ENCODE data around the gene GTF3C2.

The GTF3C2 gene

DNA sequence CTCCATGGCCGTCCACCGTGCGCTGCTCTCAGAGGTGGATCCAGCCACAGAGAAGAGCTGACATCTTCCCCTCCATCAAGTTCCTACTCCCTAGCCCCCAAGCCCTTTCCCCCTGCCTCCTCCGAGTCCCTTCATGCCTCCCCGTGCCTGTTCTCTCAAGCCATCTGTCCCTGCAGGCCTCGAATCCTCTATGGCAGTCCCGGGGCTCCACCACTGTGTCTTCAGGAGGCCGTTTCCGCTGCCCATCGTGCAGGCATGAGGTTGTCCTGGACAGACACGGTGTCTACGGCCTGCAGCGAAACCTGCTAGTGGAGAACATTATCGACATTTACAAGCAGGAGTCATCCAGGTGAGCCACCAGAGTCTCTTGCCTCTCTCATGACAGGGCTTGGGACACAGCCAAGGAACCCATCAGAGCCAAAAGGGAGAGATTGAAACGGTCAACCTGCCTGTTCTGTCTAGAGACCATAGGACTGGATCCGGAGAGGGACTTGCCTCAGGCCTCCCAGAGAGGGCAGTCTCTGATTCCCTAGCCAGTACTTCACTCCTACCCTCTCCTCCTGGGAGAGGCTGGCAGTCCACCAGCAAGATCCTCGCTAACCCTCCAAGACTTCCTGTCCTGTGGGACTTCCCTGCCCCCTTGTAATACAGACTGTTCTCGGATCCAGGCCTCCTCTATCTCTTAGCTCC lies 58.0 kb downstream of the GTF3C2 start:
- Histone ChIP-seq H3K4me1 (ENCODE audit: control insufficient read depth in 5 of 5, insufficient read depth in 5 of 5, low read length in 5 of 5) (peaks cover 0 to 5% (median 4%) of the 10 kb centered on the region in 5 donors), H3K27me3 (ENCODE audit: control insufficient read depth in 5 of 5, insufficient read depth in 4 of 5, low read length in 5 of 5) (peaks cover 0 to 9% (median 5%) of the 10 kb centered on the region in 5 donors), H3K36me3 (ENCODE audit: control insufficient read depth in 5 of 5, insufficient read depth in 5 of 5, low read length in 5 of 5) (no peaks in the 10 kb centered on the region), H3K9ac (ENCODE audit: low read length in 5 of 5) (no peak overlapping the region), H3K27ac (ENCODE audit: low read depth, low read length) (no peak overlapping the region), H3K9me3 (ENCODE audit: control insufficient read depth in 5 of 5, low read length in 5 of 5) (no peaks in the 10 kb centered on the region), H3K4me3 (ENCODE audit: low read depth in 1 of 5, low read length in 5 of 5) (no peak overlapping the region)

DNA sequence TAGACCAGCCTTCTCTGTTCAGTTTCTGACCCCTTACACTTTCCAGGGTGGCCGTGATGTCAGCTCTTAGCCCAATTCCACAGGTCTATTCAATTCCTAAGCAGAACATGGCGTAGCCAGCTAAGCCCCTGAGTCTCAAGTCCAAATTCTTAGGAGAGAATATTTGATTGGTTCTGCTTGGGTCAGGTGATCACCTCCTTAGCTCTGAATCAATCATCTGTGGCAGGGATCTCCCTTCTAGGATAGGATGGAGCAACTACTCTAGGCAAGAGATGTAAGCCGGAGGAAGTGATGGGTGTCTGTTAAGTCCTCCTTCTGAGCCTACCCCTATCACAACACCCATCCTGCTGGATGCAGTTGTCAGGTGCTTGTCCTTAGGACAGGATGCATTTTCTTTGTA lies 59.4 kb downstream of the GTF3C2 start:
- Histone ChIP-seq H3K9me3 (ENCODE audit: control insufficient read depth in 5 of 5, low read length in 5 of 5) (no peaks in the 10 kb centered on the region), H3K9ac (ENCODE audit: low read length in 5 of 5) (no peak overlapping the region), H3K4me1 (ENCODE audit: control insufficient read depth in 5 of 5, insufficient read depth in 5 of 5, low read length in 5 of 5) (peaks cover 0 to 4% (median 0%) of the 10 kb centered on the region in 5 donors), H3K27ac (ENCODE audit: low read depth, low read length) (no peak overlapping the region), H3K36me3 (ENCODE audit: control insufficient read depth in 5 of 5, insufficient read depth in 5 of 5, low read length in 5 of 5) (no peaks in the 10 kb centered on the region), H3K4me3 (ENCODE audit: low read depth in 1 of 5, low read length in 5 of 5) (no peak overlapping the region), H3K27me3 (ENCODE audit: control insufficient read depth in 5 of 5, insufficient read depth in 4 of 5, low read length in 5 of 5) (peaks cover 0 to 9% (median 5%) of the 10 kb centered on the region in 5 donors)

DNA sequence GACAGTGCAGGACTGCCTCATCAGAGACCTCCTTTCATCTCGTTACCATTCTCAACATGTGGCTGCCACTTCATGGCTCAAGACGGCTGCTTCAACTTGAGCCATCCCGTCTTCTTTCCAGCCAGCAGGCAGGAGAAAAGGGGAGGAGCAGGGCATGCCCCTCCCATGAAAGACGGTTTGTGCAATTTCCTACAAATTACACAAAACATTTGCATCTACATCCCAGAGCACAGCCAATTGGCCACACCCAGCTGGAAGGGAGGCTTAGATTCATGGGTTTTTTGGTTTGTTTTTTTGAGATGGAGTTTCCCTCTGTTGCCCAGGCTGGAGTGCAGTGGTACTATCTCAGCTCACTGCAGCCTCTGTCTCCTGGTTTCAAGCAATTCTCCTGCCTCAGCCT lies 60.1 kb downstream of the GTF3C2 start:
- H3K4me1 ChIP-seq (ENCODE audit: control insufficient read depth in 5 of 5, insufficient read depth in 5 of 5, low read length in 5 of 5): peaks cover 0 to 4% (median 0%) of the 10 kb centered on the region in 5 donors
- H3K27ac ChIP-seq (ENCODE audit: low read depth, low read length): no peak overlapping the region
- peaks cover 4 to 14% (median 10%) of the 10 kb centered on the region in 5 donors for H3K27me3 ChIP-seq (ENCODE audit: control insufficient read depth in 5 of 5, insufficient read depth in 4 of 5, low read length in 5 of 5)
- no peak overlapping the region for H3K9ac ChIP-seq (ENCODE audit: low read length in 5 of 5)
- H3K36me3 ChIP-seq (ENCODE audit: control insufficient read depth in 5 of 5, insufficient read depth in 5 of 5, low read length in 5 of 5): no peaks in the 10 kb centered on the region
- no peaks in the 10 kb centered on the region for H3K9me3 ChIP-seq (ENCODE audit: control insufficient read depth in 5 of 5, low read length in 5 of 5)
- no peak overlapping the region for H3K4me3 ChIP-seq (ENCODE audit: low read depth in 1 of 5, low read length in 5 of 5)

DNA sequence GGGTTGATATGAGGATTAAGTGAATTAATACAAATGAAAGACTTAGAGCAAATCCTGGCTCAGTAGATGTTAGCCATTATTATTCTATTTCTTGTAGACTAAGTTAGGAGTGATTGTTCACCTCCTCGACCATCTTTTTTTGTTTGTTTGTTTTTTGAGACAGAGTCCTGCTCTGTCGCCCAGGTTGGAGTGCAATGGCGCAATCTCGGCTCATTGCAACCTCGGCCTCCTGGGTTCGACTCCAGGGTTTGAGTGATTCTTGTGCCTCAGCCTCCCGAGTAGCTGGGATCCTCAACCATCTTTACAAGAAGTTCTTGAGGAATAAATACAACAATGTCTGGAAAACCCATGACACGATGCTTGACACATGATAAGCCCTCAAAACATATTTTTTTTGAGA lies 61.6 kb downstream of the GTF3C2 start:
- Histone ChIP-seq H3K4me3 (ENCODE audit: low read depth in 1 of 5, low read length in 5 of 5) (no peak overlapping the region), H3K4me1 (ENCODE audit: control insufficient read depth in 5 of 5, insufficient read depth in 5 of 5, low read length in 5 of 5) (peaks cover 0 to 4% (median 0%) of the 10 kb centered on the region in 5 donors), H3K27me3 (ENCODE audit: control insufficient read depth in 5 of 5, insufficient read depth in 4 of 5, low read length in 5 of 5) (peaks cover 7 to 14% (median 11%) of the 10 kb centered on the region in 5 donors), H3K9ac (ENCODE audit: low read length in 5 of 5) (no peak overlapping the region), H3K27ac (ENCODE audit: low read depth, low read length) (no peak overlapping the region), H3K36me3 (ENCODE audit: control insufficient read depth in 5 of 5, insufficient read depth in 5 of 5, low read length in 5 of 5) (no peaks in the 10 kb centered on the region), H3K9me3 (ENCODE audit: control insufficient read depth in 5 of 5, low read length in 5 of 5) (no peaks in the 10 kb centered on the region)

DNA sequence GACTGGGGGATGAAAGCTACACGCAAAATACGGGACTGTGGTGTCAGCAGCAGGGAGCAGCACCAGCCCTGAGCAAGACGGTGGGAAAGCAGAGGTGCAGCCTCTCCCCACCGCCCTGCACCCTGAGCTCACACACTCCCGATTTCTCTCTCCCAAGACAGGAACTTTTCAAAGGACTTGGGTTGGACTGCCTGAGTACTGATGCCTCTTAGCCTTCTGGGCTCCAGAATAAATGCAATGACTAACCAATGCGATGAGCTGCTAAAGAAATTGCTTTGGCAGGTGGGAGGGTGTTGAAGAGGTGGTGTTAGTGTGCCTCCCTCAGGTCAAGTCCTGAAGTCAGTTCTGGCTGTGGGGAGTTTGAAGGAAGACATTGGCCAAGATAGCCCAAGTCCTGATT lies 64.7 kb downstream of the GTF3C2 start:
- no peaks in the 10 kb centered on the region for H3K36me3 ChIP-seq (ENCODE audit: control insufficient read depth in 5 of 5, insufficient read depth in 5 of 5, low read length in 5 of 5)
- H3K4me1 ChIP-seq (ENCODE audit: control insufficient read depth in 5 of 5, insufficient read depth in 5 of 5, low read length in 5 of 5): peaks cover 0 to 8% (median 0%) of the 10 kb centered on the region in 5 donors
- no peak overlapping the region for H3K9ac ChIP-seq (ENCODE audit: low read length in 5 of 5)
- no peak overlapping the region for H3K27ac ChIP-seq (ENCODE audit: low read depth, low read length)
- peaks cover 6 to 9% (median 7%) of the 10 kb centered on the region in 5 donors for H3K27me3 ChIP-seq (ENCODE audit: control insufficient read depth in 5 of 5, insufficient read depth in 4 of 5, low read length in 5 of 5)
- H3K4me3 ChIP-seq (ENCODE audit: low read depth in 1 of 5, low read length in 5 of 5): no peak overlapping the region
- H3K9me3 ChIP-seq (ENCODE audit: control insufficient read depth in 5 of 5, low read length in 5 of 5): no peaks in the 10 kb centered on the region

DNA sequence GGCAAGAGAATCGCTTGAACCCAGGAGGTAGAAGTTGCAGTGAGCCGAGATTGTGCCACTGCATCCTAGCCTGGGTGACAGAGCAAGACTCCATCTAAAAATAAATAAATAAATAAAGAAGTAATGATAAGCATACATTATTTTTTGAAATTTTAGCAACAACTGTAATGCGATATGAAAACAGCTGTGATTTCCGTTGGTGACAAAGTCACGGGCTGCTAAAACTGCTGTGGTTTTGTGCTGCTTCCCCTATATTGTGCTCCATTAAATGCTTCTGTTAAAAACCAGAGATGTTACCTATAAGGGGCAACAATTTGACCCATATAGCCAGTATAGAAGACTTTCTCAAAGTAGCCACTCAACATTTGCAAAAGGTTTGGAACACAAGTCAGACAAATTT lies 66.0 kb downstream of the GTF3C2 start:
- H3K4me1 ChIP-seq (ENCODE audit: control insufficient read depth in 5 of 5, insufficient read depth in 5 of 5, low read length in 5 of 5): peaks cover 0 to 8% (median 0%) of the 10 kb centered on the region in 5 donors
- no peaks in the 10 kb centered on the region for H3K36me3 ChIP-seq (ENCODE audit: control insufficient read depth in 5 of 5, insufficient read depth in 5 of 5, low read length in 5 of 5)
- no peaks in the 10 kb centered on the region for H3K9me3 ChIP-seq (ENCODE audit: control insufficient read depth in 5 of 5, low read length in 5 of 5)
- no peak overlapping the region for H3K9ac ChIP-seq (ENCODE audit: low read length in 5 of 5)
- peaks cover 6 to 9% (median 7%) of the 10 kb centered on the region in 5 donors for H3K27me3 ChIP-seq (ENCODE audit: control insufficient read depth in 5 of 5, insufficient read depth in 4 of 5, low read length in 5 of 5)
- no peak overlapping the region for H3K27ac ChIP-seq (ENCODE audit: low read depth, low read length)
- no peak overlapping the region for H3K4me3 ChIP-seq (ENCODE audit: low read depth in 1 of 5, low read length in 5 of 5)

DNA sequence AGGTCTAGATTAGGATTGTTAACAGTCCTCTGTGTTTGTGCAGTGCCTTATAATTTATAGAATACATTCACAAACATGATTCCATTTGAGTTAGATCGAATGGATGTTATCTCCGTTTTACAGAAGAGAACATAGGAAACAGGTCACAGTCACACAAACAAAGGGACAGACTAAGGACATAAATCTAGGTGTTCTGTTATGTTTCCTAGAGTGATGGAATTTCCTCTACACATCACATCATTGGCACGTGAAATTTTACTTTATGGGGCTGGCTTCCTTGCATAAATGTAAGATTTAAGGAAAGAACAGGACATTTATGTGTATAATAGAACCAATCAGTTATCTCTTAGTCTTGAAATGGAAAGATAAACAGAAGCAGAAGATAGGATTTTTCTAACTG lies 68.0 kb downstream of the GTF3C2 start:
- Histone ChIP-seq H3K27me3 (ENCODE audit: control insufficient read depth in 5 of 5, insufficient read depth in 4 of 5, low read length in 5 of 5) (peaks cover 5 to 9% (median 7%) of the 10 kb centered on the region in 5 donors), H3K9me3 (ENCODE audit: control insufficient read depth in 5 of 5, low read length in 5 of 5) (no peaks in the 10 kb centered on the region), H3K9ac (ENCODE audit: low read length in 5 of 5) (no peak overlapping the region), H3K27ac (ENCODE audit: low read depth, low read length) (no peak overlapping the region), H3K4me1 (ENCODE audit: control insufficient read depth in 5 of 5, insufficient read depth in 5 of 5, low read length in 5 of 5) (peaks cover 0 to 8% (median 0%) of the 10 kb centered on the region in 5 donors), H3K36me3 (ENCODE audit: control insufficient read depth in 5 of 5, insufficient read depth in 5 of 5, low read length in 5 of 5) (no peaks in the 10 kb centered on the region), H3K4me3 (ENCODE audit: low read depth in 1 of 5, low read length in 5 of 5) (no peak overlapping the region)

DNA sequence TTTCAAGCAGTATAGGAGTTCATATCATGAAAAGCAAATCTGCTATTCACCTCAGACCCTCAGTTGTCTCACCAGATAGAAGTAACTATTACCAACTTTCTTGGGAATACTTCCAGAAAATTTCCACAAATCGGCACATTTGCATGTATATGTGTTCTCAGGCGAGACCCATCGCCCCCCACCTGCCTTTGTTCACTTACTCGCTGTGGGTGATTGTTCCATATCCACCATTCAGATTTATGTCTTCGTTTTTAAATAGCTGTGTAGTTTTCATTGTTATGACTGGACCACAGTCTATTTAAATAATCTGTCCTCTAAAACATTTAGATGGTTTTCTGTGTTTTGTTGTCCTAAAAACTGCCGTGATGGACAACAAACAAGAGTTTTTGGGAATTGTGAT lies 71.1 kb downstream of the GTF3C2 start:
- H3K27me3 ChIP-seq (ENCODE audit: control insufficient read depth in 5 of 5, insufficient read depth in 4 of 5, low read length in 5 of 5): peaks cover under 1 to 16% (median 8%) of the 10 kb centered on the region in 5 donors
- no peak overlapping the region for H3K27ac ChIP-seq (ENCODE audit: low read depth, low read length)
- H3K9ac ChIP-seq (ENCODE audit: low read length in 5 of 5): no peak overlapping the region
- peaks cover 0 to 4% (median 0%) of the 10 kb centered on the region in 5 donors for H3K4me1 ChIP-seq (ENCODE audit: control insufficient read depth in 5 of 5, insufficient read depth in 5 of 5, low read length in 5 of 5)
- H3K4me3 ChIP-seq (ENCODE audit: low read depth in 1 of 5, low read length in 5 of 5): no peak overlapping the region
- no peaks in the 10 kb centered on the region for H3K9me3 ChIP-seq (ENCODE audit: control insufficient read depth in 5 of 5, low read length in 5 of 5)
- no peaks in the 10 kb centered on the region for H3K36me3 ChIP-seq (ENCODE audit: control insufficient read depth in 5 of 5, insufficient read depth in 5 of 5, low read length in 5 of 5)

DNA sequence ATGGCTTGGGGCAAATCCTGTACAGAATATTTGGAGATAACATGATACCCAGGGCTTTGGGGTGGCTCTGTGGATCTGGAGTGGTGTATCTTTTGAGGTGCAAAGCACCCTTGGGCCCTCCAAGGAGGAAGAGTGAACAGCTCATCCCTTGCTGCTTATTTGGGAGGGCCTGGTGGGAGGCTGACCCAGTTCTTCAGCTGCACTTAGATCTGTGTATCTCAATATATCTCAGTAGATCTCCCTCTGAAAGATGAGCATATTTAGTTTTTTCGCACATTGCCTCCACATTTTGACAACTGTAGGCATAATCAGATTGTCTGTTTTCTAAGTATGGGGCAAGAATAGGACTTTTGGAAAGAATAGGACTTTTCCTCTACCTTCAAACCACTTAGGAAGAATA lies 71.6 kb downstream of the GTF3C2 start:
- Histone ChIP-seq H3K27ac (ENCODE audit: low read depth, low read length) (no peak overlapping the region), H3K36me3 (ENCODE audit: control insufficient read depth in 5 of 5, insufficient read depth in 5 of 5, low read length in 5 of 5) (no peaks in the 10 kb centered on the region), H3K4me3 (ENCODE audit: low read depth in 1 of 5, low read length in 5 of 5) (no peak overlapping the region), H3K4me1 (ENCODE audit: control insufficient read depth in 5 of 5, insufficient read depth in 5 of 5, low read length in 5 of 5) (peaks cover 0 to 4% (median 0%) of the 10 kb centered on the region in 5 donors), H3K9me3 (ENCODE audit: control insufficient read depth in 5 of 5, low read length in 5 of 5) (no peaks in the 10 kb centered on the region), H3K9ac (ENCODE audit: low read length in 5 of 5) (no peak overlapping the region), H3K27me3 (ENCODE audit: control insufficient read depth in 5 of 5, insufficient read depth in 4 of 5, low read length in 5 of 5) (peaks cover 0 to 16% (median 8%) of the 10 kb centered on the region in 5 donors)

DNA sequence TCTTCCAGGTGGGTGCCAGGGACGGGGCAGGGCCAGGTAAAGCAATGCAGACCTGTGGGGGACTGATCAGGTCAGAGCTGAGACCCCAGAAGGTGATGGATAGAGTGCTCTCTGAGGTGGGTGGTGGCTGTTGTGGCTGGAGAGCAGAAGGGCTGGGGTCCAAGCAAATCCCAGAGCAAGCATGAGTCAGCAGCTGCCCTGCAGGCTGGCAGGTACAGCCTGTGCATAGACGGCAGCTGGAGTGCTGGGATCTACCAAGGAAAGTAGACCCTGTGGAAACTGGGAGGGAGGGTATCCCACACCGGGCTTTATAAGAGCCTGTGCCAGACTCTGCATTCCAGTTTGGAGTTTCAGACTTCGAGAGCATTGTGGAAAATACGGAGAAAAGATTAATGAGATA lies 73.7 kb downstream of the GTF3C2 start:
- Histone ChIP-seq H3K27me3 (ENCODE audit: control insufficient read depth in 5 of 5, insufficient read depth in 4 of 5, low read length in 5 of 5) (peaks cover 4 to 20% (median 9%) of the 10 kb centered on the region in 5 donors), H3K4me3 (ENCODE audit: low read depth in 1 of 5, low read length in 5 of 5) (no peak overlapping the region), H3K27ac (ENCODE audit: low read depth, low read length) (no peak overlapping the region)

More for the DNA sequence above, 73.7 kb downstream of the GTF3C2 start:
- no peaks in the 10 kb centered on the region for H3K4me1 ChIP-seq (ENCODE audit: control insufficient read depth in 5 of 5, insufficient read depth in 5 of 5, low read length in 5 of 5)
- H3K36me3 ChIP-seq (ENCODE audit: control insufficient read depth in 5 of 5, insufficient read depth in 5 of 5, low read length in 5 of 5): no peaks in the 10 kb centered on the region
- no peak overlapping the region for H3K9ac ChIP-seq (ENCODE audit: low read length in 5 of 5)
- no peaks in the 10 kb centered on the region for H3K9me3 ChIP-seq (ENCODE audit: control insufficient read depth in 5 of 5, low read length in 5 of 5)
